Smooth muscle cell of the brain vasculature (primary cell): ENCODE measurements around the gene TUBGCP6.

Source experiments
- DNase-seq: peaks from one replicate; pipeline ENCODE4 v3.0.0-alpha.2; 2012; ENCODE audit warnings: low read depth, low spot score

The TUBGCP6 gene

GRCh38 chr22:50244420-50245213 is at the start of gene TUBGCP6:
TUBGCP6 (minus strand) TSS chr22:50245023; CDS start chr22:50244459, 564 bp downstream.
- peak; percentile 74 for DNase-seq

- no peak for DNase-seq
Observed at GRCh38 chr22:50294319-50294656, 49.5 kb upstream of the TUBGCP6 start.

GRCh38 chr22:50293441-50294318 is 48.9 kb upstream of the TUBGCP6 start:
- DNase-seq: no peak

- no peak for DNase-seq
Observed at GRCh38 chr22:50292643-50293440, 48.0 kb upstream of the TUBGCP6 start.

GRCh38 chr22:50289942-50290630 is 45.3 kb upstream of the TUBGCP6 start:
- DNase-seq: no peak

GRCh38 chr22:50289151-50289941 is 44.5 kb upstream of the TUBGCP6 start:
- no peak for DNase-seq

GRCh38 chr22:50287731-50288130 is 42.9 kb upstream of the TUBGCP6 start:
- no peak for DNase-seq

GRCh38 chr22:50286701-50287318 is 42.0 kb upstream of the TUBGCP6 start:
- DNase-seq: no peak

GRCh38 chr22:50286275-50286674 is 41.5 kb upstream of the TUBGCP6 start:
- DNase-seq: no peak

GRCh38 chr22:50285568-50286229 is 40.9 kb upstream of the TUBGCP6 start:
- no peak for DNase-seq

GRCh38 chr22:50284479-50284878 is 39.7 kb upstream of the TUBGCP6 start:
- no peak for DNase-seq

GRCh38 chr22:50283821-50284220 is 39.0 kb upstream of the TUBGCP6 start:
- DNase-seq: no peak

- no peak for DNase-seq
Observed at GRCh38 chr22:50282361-50283155, 37.7 kb upstream of the TUBGCP6 start.

- no peak for DNase-seq
Observed at GRCh38 chr22:50281957-50282356, 37.1 kb upstream of the TUBGCP6 start.

- no peak for DNase-seq
Observed at GRCh38 chr22:50281384-50281760, 36.5 kb upstream of the TUBGCP6 start.

GRCh38 chr22:50280708-50281383 is 36.0 kb upstream of the TUBGCP6 start:
- DNase-seq: no peak

GRCh38 chr22:50280022-50280707 is 35.3 kb upstream of the TUBGCP6 start:
- no peak for DNase-seq
